Mucosa of descending colon (tissue), 3 donors: ENCODE measurements around the gene EPAS1. TPM values are rescaled to one million over a fixed set of nuclear protein-coding genes. Genes with fewer than 3 reads are reported as not detected.

Source experiments
- ATAC-seq: fragments of 200-7000 bp; cut with Tn5 transposase; one replicate; pipeline ENCODE4 v1.9.1; 2020; ENCODE audit warnings: mild to moderate bottlenecking, moderate library complexity
- DNase-seq, 3 donors: peaks; one replicate each; pipeline ENCODE4 v3.0.0-alpha.2; 2020
- H3K36me3 ChIP-seq: fragments of 200-600 bp; one replicate; pipeline ENCODE4 v1.8.0; 2021; ENCODE audit warnings: low read depth, mild to moderate bottlenecking
- H3K4me1 ChIP-seq: fragments of 200-600 bp; one replicate; pipeline ENCODE4 v1.8.0; 2021; ENCODE audit warnings: low read depth, mild to moderate bottlenecking
- H3K4me3 ChIP-seq: fragments of 200-600 bp; one replicate; pipeline ENCODE4 v1.8.0; 2021; ENCODE audit warnings: mild to moderate bottlenecking
- H3K9me3 ChIP-seq: fragments of 200-600 bp; one replicate; pipeline ENCODE4 v1.8.0; 2021; ENCODE audit warnings: mild to moderate bottlenecking
- CTCF ChIP-seq: fragments of 200-600 bp; IDR thresholded peaks from one replicate; pipeline ENCODE4 v1.8.0; 2022; ENCODE audit warnings: antibody characterized with exemption, mild to moderate bottlenecking
- intact Hi-C, 2 donors: fragments of 100-400 bp; cut with DNase I in 1 of 2; cut with micrococcal nuclease in 1 of 2; formaldehyde crosslinking; loops; one replicate each; pipeline versions ENCODE4 v1.11.0 to v1.11.1; 2022; cut with DNase I, micrococcal nuclease
- total RNA-seq, 3 donors: library from RNA; stranded (reverse); fragmentation: NEBNext Ultra II Directional in 2 of 3; extraction: Animal tissue kit (Norgen Biotek cat#: 25700) in 2 of 3; gene quantifications; one replicate each; pipeline versions ENCODE4 v1.2.1 to v1.2.4, GENCODE V29; 2021 to 2023
- donor health status: DM: no; HTN: no; CAD: no; lungs with moderate emphysema.
- donor health status: DM: no; HTN: no; CAD: no.
- donor health status: DM: no; HTN: yes; CAD: no.

EPAS1 gene
- total RNA-seq, 3 donors from 2014 or later: 126 to 251 (median 150) TPM

GRCh38 chr2:46355756-46356155, 58.5 kb downstream of the EPAS1 start:
- no peak for DNase-seq
- no peak for TF ChIP-seq CTCF
- Histone ChIP-seq H3K9me3 (no peaks in the 10 kb centered on the region), H3K4me3 (no peak overlapping the region), H3K36me3 (no peaks in the 10 kb centered on the region), H3K4me1 (no peaks in the 10 kb centered on the region)
- intact Hi-C loops: loop anchor here (10.0 kb wide), 2 partner anchors 51 to 291 kb away; no protein-coding TSS in a partner anchor
- ATAC-seq: no peak

GRCh38 chr2:46356991-46357390, 59.8 kb downstream of the EPAS1 start:
- H3K4me1 ChIP-seq: no peaks in the 10 kb centered on the region
- H3K36me3 ChIP-seq: no peaks in the 10 kb centered on the region
- no peak for TF ChIP-seq CTCF
- no peaks in the 10 kb centered on the region for H3K9me3 ChIP-seq
- intact Hi-C loops: loop anchor here (10.0 kb wide), 2 partner anchors 52 to 292 kb away; no protein-coding TSS in a partner anchor
- DNase-seq (no peak), ATAC-seq (no peak)
- no peak overlapping the region for H3K4me3 ChIP-seq

GRCh38 chr2:46358713-46359112, 61.5 kb downstream of the EPAS1 start:
- ATAC-seq: no peak
- no peak for DNase-seq
- H3K9me3 ChIP-seq: no peaks in the 10 kb centered on the region
- TF ChIP-seq CTCF: no peak
- H3K4me1 ChIP-seq: no peaks in the 10 kb centered on the region
- H3K36me3 ChIP-seq: no peaks in the 10 kb centered on the region
- intact Hi-C loops: loop anchor here (10.0 kb wide), 2 partner anchors 54 to 294 kb away; no protein-coding TSS in a partner anchor
- no peak overlapping the region for H3K4me3 ChIP-seq

GRCh38 chr2:46360303-46360702, 63.1 kb downstream of the EPAS1 start:
- TF ChIP-seq CTCF: no peak
- no peak for ATAC-seq
- no peaks in the 10 kb centered on the region for H3K4me1 ChIP-seq

GRCh38 chr2:46361920-46362666, 64.9 kb downstream of the EPAS1 start:
- DNase-seq (no peak), ATAC-seq (no peak)
- Histone ChIP-seq H3K4me3 (no peak overlapping the region), H3K4me1 (no peaks in the 10 kb centered on the region), H3K9me3 (no peaks in the 10 kb centered on the region), H3K36me3 (no peaks in the 10 kb centered on the region)
- TF ChIP-seq CTCF: no peak
- intact Hi-C loops: loop anchor here in 1 of 2 donors (10.0 kb wide), 2 partner anchors 297 to 347 kb away; no protein-coding TSS in a partner anchor

More at GRCh38 chr2:46360303-46360702, 63.1 kb downstream of the EPAS1 start:
- Histone ChIP-seq H3K9me3 (no peaks in the 10 kb centered on the region), H3K36me3 (no peaks in the 10 kb centered on the region), H3K4me3 (no peak overlapping the region)
- intact Hi-C loops: loop anchor here in 1 of 2 donors (10.0 kb wide), 2 partner anchors 296 to 346 kb away; no protein-coding TSS in a partner anchor
- no peak for DNase-seq
